Calu3 (cell line): Measurements from ENCODE around the gene HOXA9. TPM values are rescaled to one million over a fixed set of nuclear protein-coding genes. Genes with fewer than 3 reads are reported as not detected.

Source experiments
- BruUV-seq: library from RNA; stranded (reverse); fragments of 400-500 nt; replicated peaks from 2 replicates; lab custom pipeline; 2021; lab: Mats Ljungman, UMichigan
- CTCF ChIA-PET: fragments of 300-600 bp; sonication (Branson Sonifier 250); formaldehyde crosslinking; loops from one replicate; lab custom pipeline; 2022; ENCODE audit warnings: antibody characterized with exemption; lab: Charles Lee
- DNase-seq: peaks from one replicate; pipeline ENCODE4 v3.0.0; 2022
- H3K27ac Mint-ChIP-seq: one replicate; pipeline ENCODE4 v1.8.0; 2022; ENCODE audit warnings: mixed read lengths; ENCODE audit not compliant: unreplicated experiment
- H3K27me3 Mint-ChIP-seq: one replicate; pipeline ENCODE4 v1.8.0; 2022; ENCODE audit warnings: mixed read lengths; ENCODE audit not compliant: unreplicated experiment
- H3K36me3 Mint-ChIP-seq: one replicate; pipeline ENCODE4 v1.8.0; 2022; ENCODE audit warnings: mild to moderate bottlenecking, moderate library complexity, mixed read lengths; ENCODE audit not compliant: insufficient read depth, unreplicated experiment
- H3K4me1 Mint-ChIP-seq: one replicate; pipeline ENCODE4 v1.8.0; 2022; ENCODE audit warnings: mild to moderate bottlenecking, low read depth, mixed read lengths; ENCODE audit not compliant: unreplicated experiment
- H3K4me3 Mint-ChIP-seq: one replicate; pipeline ENCODE4 v1.8.0; 2022; ENCODE audit warnings: mild to moderate bottlenecking, low read depth, moderate library complexity, mixed read lengths; ENCODE audit not compliant: unreplicated experiment
- H3K9me3 Mint-ChIP-seq: one replicate; pipeline ENCODE4 v1.8.0; 2022; ENCODE audit warnings: low read depth, mixed read lengths; ENCODE audit not compliant: unreplicated experiment
- CTCF ChIP-seq: fragments of 200-600 bp; IDR thresholded peaks from one replicate; pipeline ENCODE4 v1.8.0; 2022; ENCODE audit warnings: antibody characterized with exemption; ENCODE audit not compliant: unreplicated experiment
- intact Hi-C: fragments of 100-400 bp; cut with micrococcal nuclease; formaldehyde crosslinking; loops from one replicate; pipeline ENCODE4 v1.10.0; 2022; ENCODE audit not compliant: unreplicated experiment
- total RNA-seq: library from RNA; stranded (reverse); gene quantifications from 2 replicates; pipeline ENCODE4 v1.2.3, GENCODE V29; 2022

HOXA9 gene
- total RNA-seq, 1 experiment from 2014 or later = 2.5 TPM

GRCh38 chr7:27155816-27156507 lies 9.4 kb downstream of the HOXA9 start:
- H3K4me1 Mint-ChIP-seq = peaks cover 11% of the 10 kb centered on the region
- H3K9me3 Mint-ChIP-seq = no peaks in the 10 kb centered on the region
- H3K4me3 Mint-ChIP-seq = no peak overlapping the region
- intact Hi-C loops = no loop called here
- DNase-seq = no peak
- no peak overlapping the region for H3K27ac Mint-ChIP-seq
- H3K36me3 Mint-ChIP-seq = peaks cover 14% of the 10 kb centered on the region
- TF ChIP-seq CTCF = no peak
- BruUV-seq = no TSS peak
- peaks cover 35% of the 10 kb centered on the region for H3K27me3 Mint-ChIP-seq
- CTCF ChIA-PET = no interaction called here

DNA sequence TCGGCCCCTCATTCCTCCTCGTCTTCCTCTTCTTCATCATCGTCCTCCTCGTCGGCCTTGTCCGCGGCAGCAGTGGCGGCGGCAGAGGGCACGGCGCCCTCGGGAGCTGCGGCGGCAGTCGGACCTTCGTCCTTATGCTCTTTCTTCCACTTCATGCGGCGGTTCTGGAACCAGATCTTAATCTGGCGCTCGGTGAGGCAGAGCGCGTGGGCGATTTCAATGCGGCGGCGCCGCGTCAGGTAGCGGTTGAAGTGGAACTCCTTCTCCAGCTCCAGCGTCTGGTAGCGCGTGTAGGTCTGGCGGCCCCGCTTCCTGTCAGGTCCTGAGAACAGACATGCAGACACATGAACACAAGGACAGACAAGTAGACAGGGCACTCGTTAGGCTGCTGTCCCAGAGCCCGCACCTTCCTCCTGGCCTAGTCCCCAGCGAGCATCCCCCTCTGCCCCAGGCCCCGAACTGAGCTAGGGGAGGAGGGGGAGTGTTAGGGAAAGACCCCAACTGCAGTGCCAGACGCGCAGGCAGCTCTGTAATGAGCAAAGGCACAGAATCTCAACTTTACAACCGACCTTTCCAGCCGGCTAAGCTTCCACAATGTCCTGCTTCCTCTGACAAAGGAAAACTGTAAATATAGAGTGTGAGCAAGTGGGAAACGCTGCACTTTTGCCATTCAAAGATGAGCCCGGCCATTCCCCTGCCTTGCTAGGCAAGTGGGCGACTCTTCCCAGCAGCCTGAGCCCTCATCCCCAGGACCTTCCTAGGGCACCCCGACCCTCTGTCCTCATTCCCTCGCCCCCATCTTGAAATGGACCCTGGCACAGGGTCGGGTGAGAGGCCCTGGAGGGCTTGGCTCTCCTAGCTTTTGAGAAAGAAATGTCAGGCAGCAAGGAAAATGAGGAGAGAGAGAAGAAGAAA lies 10.2 kb downstream of the HOXA9 start:
- no peak for TF ChIP-seq CTCF
- no TSS peak for BruUV-seq
- H3K27me3 Mint-ChIP-seq = peaks cover 36% of the 10 kb centered on the region
- CTCF ChIA-PET = no interaction called here
- H3K4me1 Mint-ChIP-seq = peaks cover 11% of the 10 kb centered on the region
- no peak overlapping the region for H3K4me3 Mint-ChIP-seq
- intact Hi-C loops = loop anchor here (5.0 kb wide), 1 partner anchor 1263 kb away; no protein-coding TSS in a partner anchor
- no peaks in the 10 kb centered on the region for H3K9me3 Mint-ChIP-seq
- no peak overlapping the region for H3K27ac Mint-ChIP-seq
- peaks cover 18% of the 10 kb centered on the region for H3K36me3 Mint-ChIP-seq
- DNase-seq = no peak

- no TSS peak for BruUV-seq
Observed at GRCh38 chr7:27154369-27154768, 11.0 kb downstream of the HOXA9 start.

More at GRCh38 chr7:27154369-27154768, 11.0 kb downstream of the HOXA9 start:
- CTCF ChIA-PET = no interaction called here
- H3K27ac Mint-ChIP-seq = no peak overlapping the region
- H3K4me3 Mint-ChIP-seq = no peak overlapping the region
- no peak for TF ChIP-seq CTCF
- H3K4me1 Mint-ChIP-seq = peaks cover 11% of the 10 kb centered on the region
- no peak for DNase-seq
- H3K36me3 Mint-ChIP-seq = peaks cover 24% of the 10 kb centered on the region
- peaks cover 36% of the 10 kb centered on the region for H3K27me3 Mint-ChIP-seq
- no peaks in the 10 kb centered on the region for H3K9me3 Mint-ChIP-seq
- intact Hi-C loops = loop anchor here (5.0 kb wide), 1 partner anchor 1262 kb away; no protein-coding TSS in a partner anchor
